Measurements from ENCODE around the gene CABLES2. TPM values are rescaled to one million over a fixed set of nuclear protein-coding genes. Genes with fewer than 3 reads are reported as not detected.

The CABLES2 gene
- total RNA-seq, 2 experiments from 2014 or later, result 14.8 to 22.5 TPM

Other genes starting within 250 kb of the CABLES2 start
- gene MTG2, start 224.3 kb downstream of the CABLES2 start, total RNA-seq (2014; rRNA removed; shearing (Covaris generic)), result 20.3 and 24.1 TPM in 2 replicates
- gene MTG2, start 224.3 kb downstream of the CABLES2 start, total RNA-seq (2022), result 37.5 and 38.6 TPM in 2 replicates
- gene HRH3, start 187.0 kb downstream of the CABLES2 start, total RNA-seq (2014; rRNA removed; shearing (Covaris generic)), result not detected in 2 replicates
- not detected in 2 replicates for gene HRH3, start 187.0 kb downstream of the CABLES2 start, total RNA-seq (2022)
- 17.2 and 20.7 TPM in 2 replicates for gene OSBPL2, start 168.8 kb downstream of the CABLES2 start, total RNA-seq (2014; rRNA removed; shearing (Covaris generic))
- 40.0 and 44.8 TPM in 2 replicates for gene OSBPL2, start 168.8 kb downstream of the CABLES2 start, total RNA-seq (2022)
- gene ADRM1, start 104.3 kb downstream of the CABLES2 start, total RNA-seq (2014; rRNA removed; shearing (Covaris generic)), result 123 and 128 TPM in 2 replicates
- 70.7 and 87.0 TPM in 2 replicates for gene ADRM1, start 104.3 kb downstream of the CABLES2 start, total RNA-seq (2022)
- gene LAMA5, start 40.0 kb downstream of the CABLES2 start, total RNA-seq (2014; rRNA removed; shearing (Covaris generic)), result 53.3 and 59.3 TPM in 2 replicates
- 144 and 162 TPM in 2 replicates for gene LAMA5, start 40.0 kb downstream of the CABLES2 start, total RNA-seq (2022)
- 2,092 and 3,376 TPM in 2 replicates for gene RPS21, start 20.2 kb downstream of the CABLES2 start, total RNA-seq (2014; rRNA removed; shearing (Covaris generic))
- 2,373 and 2,571 TPM in 2 replicates for gene RPS21, start 20.2 kb downstream of the CABLES2 start, total RNA-seq (2022)
- gene RBBP8NL, start 20.3 kb upstream of the CABLES2 start, total RNA-seq (2014; rRNA removed; shearing (Covaris generic)), result not detected in 2 replicates
- not detected in 2 replicates for gene RBBP8NL, start 20.3 kb upstream of the CABLES2 start, total RNA-seq (2022)
- not detected in 2 replicates for gene GATA5, start 68.7 kb upstream of the CABLES2 start, total RNA-seq (2014; rRNA removed; shearing (Covaris generic))
- gene GATA5, start 68.7 kb upstream of the CABLES2 start, total RNA-seq (2022), result not detected in 2 replicates
- gene SLCO4A1, start 235.2 kb upstream of the CABLES2 start, total RNA-seq (2014; rRNA removed; shearing (Covaris generic)), result 34.4 and 52.4 TPM in 2 replicates
- gene SLCO4A1, start 235.2 kb upstream of the CABLES2 start, total RNA-seq (2022), result 30.4 and 34.3 TPM in 2 replicates

All from OCI-LY7 (cell line).